Body of pancreas (tissue), 4 donors: ENCODE results near the gene TENM4. TPM values are rescaled to one million over a fixed set of nuclear protein-coding genes. Genes with fewer than 3 reads are reported as not detected.

Source experiments
- ATAC-seq: fragments of 150-250 bp; one replicate; pipeline ENCODE4 v1.9.1; 2016
- DNase-seq, 4 donors: peaks; one replicate each; pipeline ENCODE4 v3.0.0-alpha.2; 2019
- H3K27ac ChIP-seq, 4 donors: fragments of 200-600 bp; sonication (generic); 1 replicate in 3 of 4; 2 replicates in 1 of 4; pipeline versions ENCODE4 v1.5.1 to v1.6.1; 2016 to 2019; ENCODE audit warnings: mild to moderate bottlenecking in 1 of 4, mixed read lengths in 1 of 4, moderate library complexity in 1 of 4
- H3K27me3 ChIP-seq, 2 donors: fragments of 200-600 bp; sonication (generic); one replicate each; pipeline ENCODE4 v1.6.0; 2016; ENCODE audit warnings: mild to moderate bottlenecking in 1 of 2
- H3K36me3 ChIP-seq, 2 donors: fragments of 200-600 bp; sonication (generic); replicated peaks in 1 of 2; 2 replicates each; pipeline ENCODE4 v1.5.1; 2016; ENCODE audit warnings: low read depth in 2 of 2; ENCODE audit not compliant: insufficient read depth in 1 of 2
- H3K4me1 ChIP-seq: fragments of 200-600 bp; sonication (generic); one replicate; pipeline ENCODE4 v1.6.0; 2016
- H3K4me3 ChIP-seq, 2 donors: fragments of 200-600 bp; sonication (generic); 1 replicate in 1 of 2; 2 replicates in 1 of 2; pipeline ENCODE4 v1.5.1; 2016 to 2019
- H3K9me3 ChIP-seq, 3 donors: fragments of 200-600 bp; sonication (generic); 1 replicate in 2 of 3; 2 replicates in 1 of 3; pipeline ENCODE4 v1.5.1; 2016
- POLR2A ChIP-seq, 3 donors: fragments of 450-650 bp; IDR thresholded peaks; one replicate each; pipeline ENCODE4 v1.6.1; 2016; ENCODE audit warnings: antibody characterized with exemption in 3 of 3, mild to moderate bottlenecking in 2 of 3
- WGBS, 2 donors: methylation state at CpG; one replicate each; pipeline ENCODE4 v1.1.5; 2017; 5-methylcytosine and 5-hydroxymethylcytosine counted together
- intact Hi-C: fragments of 100-400 bp; cut with DNase I; formaldehyde crosslinking; loops from one replicate; pipeline ENCODE4 v1.15.1; 2023
- total RNA-seq, 2 donors: library from RNA; depleted of rRNA; stranded (reverse); fragments of >200 nt; gene quantifications; one replicate each; pipeline ENCODE4 v1.1.0, GENCODE V29; 2016
- TF ChIP-seq, protein P1 (sequence below), 7 experiments: fragments of 450-650 bp in 4 of 7; fragments of 200-600 bp in 3 of 7; sonication (generic) in 3 of 7; IDR thresholded peaks; one replicate each; pipeline ENCODE4 v1.5.1; 2016 to 2019; ENCODE audit warnings: antibody characterized with exemption in 7 of 7

TENM4 gene
- total RNA-seq, 2 donors from 2014 or later = 0.78 to 6.6 TPM

GRCh38 chr11:78645226-78646202, 795.3 kb downstream of the TENM4 start:
- ATAC-seq (peak; percentile 81), DNase-seq (peak; percentile 71 to 84 (median 78))
- Histone ChIP-seq H3K4me1 (no peaks in the 10 kb centered on the region), H3K27me3 (no peaks in the 10 kb centered on the region), H3K4me3 (no peak overlapping the region), H3K36me3 (no peaks in the 10 kb centered on the region), H3K27ac (no peak overlapping the region), H3K9me3 (no peaks in the 10 kb centered on the region)
- TF ChIP-seq POLR2A (IDR thresholded peaks at IDR 0.05) = no peak
- TF ChIP-seq, protein P1, sequence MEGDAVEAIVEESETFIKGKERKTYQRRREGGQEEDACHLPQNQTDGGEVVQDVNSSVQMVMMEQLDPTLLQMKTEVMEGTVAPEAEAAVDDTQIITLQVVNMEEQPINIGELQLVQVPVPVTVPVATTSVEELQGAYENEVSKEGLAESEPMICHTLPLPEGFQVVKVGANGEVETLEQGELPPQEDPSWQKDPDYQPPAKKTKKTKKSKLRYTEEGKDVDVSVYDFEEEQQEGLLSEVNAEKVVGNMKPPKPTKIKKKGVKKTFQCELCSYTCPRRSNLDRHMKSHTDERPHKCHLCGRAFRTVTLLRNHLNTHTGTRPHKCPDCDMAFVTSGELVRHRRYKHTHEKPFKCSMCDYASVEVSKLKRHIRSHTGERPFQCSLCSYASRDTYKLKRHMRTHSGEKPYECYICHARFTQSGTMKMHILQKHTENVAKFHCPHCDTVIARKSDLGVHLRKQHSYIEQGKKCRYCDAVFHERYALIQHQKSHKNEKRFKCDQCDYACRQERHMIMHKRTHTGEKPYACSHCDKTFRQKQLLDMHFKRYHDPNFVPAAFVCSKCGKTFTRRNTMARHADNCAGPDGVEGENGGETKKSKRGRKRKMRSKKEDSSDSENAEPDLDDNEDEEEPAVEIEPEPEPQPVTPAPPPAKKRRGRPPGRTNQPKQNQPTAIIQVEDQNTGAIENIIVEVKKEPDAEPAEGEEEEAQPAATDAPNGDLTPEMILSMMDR (IDR thresholded peaks at IDR 0.05) = peak; percentile 72 to 96 (median 93)
- intact Hi-C loops = loop anchor here (10.0 kb wide), 1 partner anchor 849 kb away; no protein-coding TSS in a partner anchor
- WGBS, 2 donors = 26 to 38% methylated on average over 4 to 5 of the region's 5 CpGs

GRCh38 chr11:78643676-78644056, 797.2 kb downstream of the TENM4 start:
- Histone ChIP-seq H3K9me3 (no peaks in the 10 kb centered on the region), H3K4me1 (no peaks in the 10 kb centered on the region), H3K27me3 (no peaks in the 10 kb centered on the region), H3K27ac (no peak overlapping the region), H3K36me3 (no peaks in the 10 kb centered on the region), H3K4me3 (no peak overlapping the region)
- ATAC-seq = no peak
- intact Hi-C loops = loop anchor here (10.0 kb wide), 1 partner anchor 851 kb away; no protein-coding TSS in a partner anchor
- DNase-seq = no peak
- TF ChIP-seq POLR2A (IDR thresholded peaks at IDR 0.05) = no peak
- TF ChIP-seq, protein P1 (IDR thresholded peaks at IDR 0.05) = no peak

- TF ChIP-seq, protein P1 (IDR thresholded peaks at IDR 0.05) = no peak
- no peak for TF ChIP-seq POLR2A (IDR thresholded peaks at IDR 0.05)
- H3K9me3 ChIP-seq = no peaks in the 10 kb centered on the region
- no peaks in the 10 kb centered on the region for H3K4me1 ChIP-seq
- H3K4me3 ChIP-seq = no peak overlapping the region
- 69 to 71% methylated on average over 5 of the region's 5 CpGs for WGBS, 2 donors
- DNase-seq (no peak), ATAC-seq (no peak)
- no peak overlapping the region for H3K27ac ChIP-seq
- no peaks in the 10 kb centered on the region for H3K36me3 ChIP-seq
- no peaks in the 10 kb centered on the region for H3K27me3 ChIP-seq
- intact Hi-C loops = loop anchor here (10.0 kb wide), 1 partner anchor 852 kb away; no protein-coding TSS in a partner anchor
These were observed 797.7 kb downstream of the TENM4 start for GRCh38 chr11:78642979-78643675.

- no peaks in the 10 kb centered on the region for H3K36me3 ChIP-seq
- H3K27me3 ChIP-seq = no peaks in the 10 kb centered on the region
- H3K9me3 ChIP-seq = no peaks in the 10 kb centered on the region
- DNase-seq (no peak), ATAC-seq (no peak)
- no peak overlapping the region for H3K4me3 ChIP-seq
- WGBS, 2 donors = 26 to 36% methylated on average over 1 of the region's 1 CpG
- H3K4me1 ChIP-seq = peaks cover 3% of the 10 kb centered on the region
- no peak overlapping the region for H3K27ac ChIP-seq
- intact Hi-C loops = loop anchor here (10.0 kb wide), 1 partner anchor 853 kb away; no protein-coding TSS in a partner anchor
- TF ChIP-seq POLR2A (IDR thresholded peaks at IDR 0.05) = no peak
- TF ChIP-seq, protein P1 (IDR thresholded peaks at IDR 0.05) = no peak
These were observed 799.3 kb downstream of the TENM4 start for GRCh38 chr11:78641541-78641940.
